GM12865 (cell line): ENCODE results near the gene CAMP.
A peak's percentile ranks its signal among the peaks of the same experiment; 100 is the strongest.
"Not testable (repeated sequence)": the region's sequence is repeated elsewhere in the genome, so short reads cannot be mapped to it uniquely, and the experiment has no call there.

Experiments
- DNase-seq: peaks from one replicate; pipeline ENCODE4 v3.0.0; 2010; ENCODE audit warnings: low read depth
- H3K4me3 ChIP-seq: 2 replicates; pipeline ENCODE4 v1.5.1; 2011; ENCODE audit warnings: mild to moderate bottlenecking, low read depth, low read length, control low read depth
- TF ChIP-seq, protein P1 (sequence below): IDR thresholded peaks from 2 replicates; pipeline ENCODE4 v1.5.1; 2011; ENCODE audit warnings: low read length, control low read depth, low read depth, inconsistent platforms; ENCODE audit not compliant: insufficient read depth; ENCODE audit errors: missing control alignments

Gene CAMP

DNA sequence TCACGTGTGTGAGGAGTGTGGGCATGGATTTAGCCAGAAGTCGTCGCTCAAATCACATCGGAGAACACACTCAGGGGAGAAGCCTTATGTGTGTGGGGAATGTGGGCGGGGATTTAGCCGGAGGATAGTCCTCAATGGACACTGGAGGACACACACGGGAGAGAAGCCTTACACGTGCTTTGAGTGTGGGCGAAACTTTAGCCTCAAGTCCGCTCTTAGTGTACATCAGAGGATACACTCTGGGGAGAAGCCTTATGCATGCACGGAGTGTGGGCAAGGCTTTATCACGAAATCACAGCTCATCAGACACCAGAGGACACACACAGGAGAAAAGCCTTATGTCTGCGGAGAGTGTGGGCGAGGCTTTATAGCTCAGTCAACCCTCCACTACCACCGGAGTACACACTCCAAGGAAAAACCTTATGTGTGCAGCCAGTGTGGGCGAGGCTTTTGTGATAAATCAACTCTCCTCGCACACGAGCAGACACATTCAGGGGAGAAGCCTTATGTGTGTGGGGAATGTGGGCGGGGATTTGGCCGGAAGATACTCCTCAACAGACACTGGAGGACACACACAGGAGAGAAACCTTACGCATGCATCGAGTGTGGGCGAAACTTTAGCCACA, 45.8 kb downstream of the CAMP start:
- TF ChIP-seq, protein P1, sequence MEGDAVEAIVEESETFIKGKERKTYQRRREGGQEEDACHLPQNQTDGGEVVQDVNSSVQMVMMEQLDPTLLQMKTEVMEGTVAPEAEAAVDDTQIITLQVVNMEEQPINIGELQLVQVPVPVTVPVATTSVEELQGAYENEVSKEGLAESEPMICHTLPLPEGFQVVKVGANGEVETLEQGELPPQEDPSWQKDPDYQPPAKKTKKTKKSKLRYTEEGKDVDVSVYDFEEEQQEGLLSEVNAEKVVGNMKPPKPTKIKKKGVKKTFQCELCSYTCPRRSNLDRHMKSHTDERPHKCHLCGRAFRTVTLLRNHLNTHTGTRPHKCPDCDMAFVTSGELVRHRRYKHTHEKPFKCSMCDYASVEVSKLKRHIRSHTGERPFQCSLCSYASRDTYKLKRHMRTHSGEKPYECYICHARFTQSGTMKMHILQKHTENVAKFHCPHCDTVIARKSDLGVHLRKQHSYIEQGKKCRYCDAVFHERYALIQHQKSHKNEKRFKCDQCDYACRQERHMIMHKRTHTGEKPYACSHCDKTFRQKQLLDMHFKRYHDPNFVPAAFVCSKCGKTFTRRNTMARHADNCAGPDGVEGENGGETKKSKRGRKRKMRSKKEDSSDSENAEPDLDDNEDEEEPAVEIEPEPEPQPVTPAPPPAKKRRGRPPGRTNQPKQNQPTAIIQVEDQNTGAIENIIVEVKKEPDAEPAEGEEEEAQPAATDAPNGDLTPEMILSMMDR: no peak
- DNase-seq: no peak
- H3K4me3 ChIP-seq: no peak overlapping the region

DNA sequence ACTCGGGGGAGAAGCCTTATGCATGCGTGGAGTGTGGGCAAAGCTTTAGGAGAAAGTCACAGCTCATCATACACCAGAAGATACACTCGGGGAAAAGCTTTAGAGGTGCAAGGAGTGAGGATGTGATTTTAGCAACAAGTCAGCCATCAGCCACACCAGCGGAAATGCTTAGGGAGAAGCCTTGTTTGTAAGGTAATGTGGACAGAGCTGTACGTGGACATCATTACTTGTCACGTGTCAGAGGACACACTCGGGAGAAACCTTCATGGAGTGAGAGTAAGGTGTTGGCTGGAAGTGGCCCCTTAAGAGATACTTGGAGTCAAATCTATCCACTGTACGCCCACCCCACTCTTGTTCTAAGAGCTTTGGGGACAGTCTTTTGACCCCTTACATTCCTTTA, 46.3 kb downstream of the CAMP start:
- H3K4me3 ChIP-seq: no peak overlapping the region
- TF ChIP-seq, protein P1: no peak
- DNase-seq: no peak

DNA sequence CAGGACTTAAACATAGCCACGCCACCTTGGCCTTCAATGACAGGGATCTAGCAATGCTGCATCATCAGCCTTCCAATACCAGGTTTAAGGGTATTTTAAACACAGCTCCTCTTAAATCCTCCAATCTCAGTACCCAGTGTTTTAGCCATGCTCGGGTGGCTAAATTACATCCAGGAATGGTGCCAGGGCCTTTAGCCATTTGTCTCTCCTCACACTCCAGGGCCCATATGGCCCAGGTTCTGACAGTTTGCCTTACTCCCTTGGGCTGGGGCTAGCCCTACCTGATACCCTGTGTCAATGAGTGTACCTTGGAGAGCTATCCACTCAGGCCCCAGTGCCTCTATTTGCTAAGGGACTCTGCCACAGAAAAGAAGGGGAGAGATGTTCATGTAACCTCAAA, 47.0 kb downstream of the CAMP start:
- DNase-seq: no peak
- H3K4me3 ChIP-seq: no peak overlapping the region
- TF ChIP-seq, protein P1: no peak

DNA sequence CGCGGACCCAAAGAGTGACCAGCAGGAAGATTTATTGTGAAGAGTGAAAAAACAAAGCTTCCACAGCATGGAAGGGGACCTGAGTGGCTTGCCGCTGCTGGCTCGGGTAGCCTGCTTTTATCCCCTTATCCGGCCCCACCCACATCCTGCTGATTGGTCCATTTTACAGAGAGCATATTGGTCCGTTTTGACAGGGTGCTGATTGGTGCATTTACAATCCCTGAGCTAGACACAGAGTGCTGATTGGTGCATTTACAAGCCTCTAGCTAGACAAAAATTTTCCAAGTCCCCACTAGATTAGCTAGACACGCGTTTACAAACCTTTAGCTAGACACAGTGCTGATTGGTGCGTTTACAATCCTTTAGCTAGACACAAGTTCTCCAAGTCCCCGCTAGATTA, 47.9 kb downstream of the CAMP start:
- not testable (repeated sequence) for DNase-seq, H3K4me3 ChIP-seq

DNA sequence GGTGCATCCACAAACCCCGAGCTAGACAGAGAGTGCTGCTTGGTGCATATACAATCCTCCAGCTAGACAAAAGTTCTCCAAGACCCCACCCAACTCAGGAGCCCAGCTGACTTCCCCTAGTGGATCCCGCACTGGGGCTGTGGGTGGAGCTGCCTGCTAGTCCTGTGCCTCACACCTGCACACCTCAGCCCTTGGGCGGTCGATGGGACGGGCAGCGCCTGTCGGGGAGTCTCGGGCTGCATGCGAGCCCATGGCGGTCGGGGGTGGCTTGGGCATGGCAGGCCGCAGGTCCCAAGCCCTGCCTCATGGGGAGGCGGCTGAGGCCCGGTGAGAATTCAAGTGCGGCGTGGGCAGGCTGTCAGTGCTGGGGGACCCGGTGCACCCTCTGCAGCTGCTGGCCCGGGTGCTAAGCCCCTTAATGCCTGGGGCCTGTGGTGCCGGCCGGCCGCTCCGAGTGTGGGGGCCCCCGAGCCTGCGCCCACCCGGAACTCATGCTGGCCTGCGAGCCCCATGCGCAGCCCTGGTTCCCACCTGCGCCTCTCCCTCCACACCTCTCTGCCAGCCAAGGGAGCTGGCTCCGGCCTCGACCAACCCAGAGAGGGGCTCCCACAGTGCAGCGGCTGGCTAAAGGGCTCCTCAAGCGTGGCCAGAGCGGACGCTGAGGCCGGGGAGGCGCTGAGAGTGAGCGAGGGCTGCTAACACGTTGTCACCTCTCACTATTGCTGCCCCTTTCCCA, 48.6 kb downstream of the CAMP start:
- TF ChIP-seq, protein P1: no peak
- no peak overlapping the region for H3K4me3 ChIP-seq
- DNase-seq: no peak

DNA sequence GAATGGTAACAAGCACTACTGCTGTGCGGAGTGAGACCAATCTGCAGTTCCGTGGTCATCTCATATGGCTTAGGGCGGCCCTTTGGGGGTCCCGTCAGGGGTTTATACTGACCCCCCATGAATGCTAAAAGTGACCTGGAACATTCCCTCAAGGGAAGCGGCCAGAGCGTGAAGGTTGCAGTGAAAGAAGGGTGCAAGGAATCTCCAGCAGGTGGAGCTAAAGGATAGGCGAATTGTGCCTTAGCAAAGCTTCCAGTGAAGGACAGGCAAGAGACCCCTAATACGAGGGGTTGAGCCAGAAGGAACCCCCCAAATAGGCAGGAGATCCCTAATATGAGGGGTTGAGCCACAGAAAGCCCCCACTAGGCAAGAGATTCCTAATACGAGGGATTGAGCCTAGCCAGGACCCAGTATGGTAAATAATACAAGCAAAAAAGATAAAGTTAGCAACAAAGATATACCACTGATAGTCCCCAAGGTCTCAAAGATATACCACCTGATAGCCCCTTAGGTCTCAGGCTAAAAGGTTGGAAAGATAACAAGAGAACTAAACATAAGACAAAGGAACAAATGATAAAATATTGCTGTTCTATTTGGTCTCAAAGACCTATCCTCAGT, 50.4 kb downstream of the CAMP start:
- TF ChIP-seq, protein P1: peak; percentile 81
- no peak overlapping the region for H3K4me3 ChIP-seq
- peak; percentile 74 for DNase-seq

DNA sequence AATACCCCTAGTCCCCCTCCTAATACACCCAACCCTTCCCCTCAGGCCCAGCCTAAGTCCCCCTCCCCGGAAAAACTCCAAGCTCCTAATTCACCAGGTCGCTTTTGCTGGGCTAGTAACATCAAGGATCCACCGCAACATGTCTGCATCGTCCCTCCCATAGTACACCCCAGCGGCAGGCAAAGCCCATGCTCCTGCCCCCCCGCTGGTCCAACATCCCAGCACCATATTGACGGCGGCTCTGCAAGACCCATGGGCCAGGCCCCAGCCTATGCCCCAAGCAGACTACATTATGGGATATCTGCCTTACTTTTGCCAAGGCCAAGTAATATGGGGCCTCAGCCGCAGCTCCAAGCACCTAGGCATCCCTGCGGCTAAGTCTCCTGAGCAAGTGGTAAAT, 51.2 kb downstream of the CAMP start:
- no peak for DNase-seq
- TF ChIP-seq, protein P1: no peak
- H3K4me3 ChIP-seq: no peak overlapping the region
